T follicular helper cell (primary cell): Measurements from ENCODE around the gene ZNF75A.
"Not testable (repeated sequence)": the region's sequence is repeated elsewhere in the genome, so short reads cannot be mapped to it uniquely, and the experiment has no call there.

Source experiments
- DNase-seq: peaks from one replicate; pipeline ENCODE4 v3.0.0-alpha.2; 2020; ENCODE audit warnings: low read depth
- total RNA-seq, 2 experiments: gene quantifications; one replicate each; lab custom pipeline; 2026; lab: John Stamatoyannopoulos, UW

The ZNF75A gene
- total RNA-seq, result 31.8 to 47.7 reads per million in 2 experiments

GRCh38 chr16:3305109-3306068 lies at the start of gene ZNF75A, which contains the start of gene TIGD7:
Gene ZNF75A (plus strand): TSS chr16:3305497. CDS start chr16:3308429, 2,932 bp downstream.
Gene TIGD7 (minus strand): TSS chr16:3305430. CDS start chr16:3300614, 4,816 bp downstream.
- peak; percentile 67 for DNase-seq

DNA sequence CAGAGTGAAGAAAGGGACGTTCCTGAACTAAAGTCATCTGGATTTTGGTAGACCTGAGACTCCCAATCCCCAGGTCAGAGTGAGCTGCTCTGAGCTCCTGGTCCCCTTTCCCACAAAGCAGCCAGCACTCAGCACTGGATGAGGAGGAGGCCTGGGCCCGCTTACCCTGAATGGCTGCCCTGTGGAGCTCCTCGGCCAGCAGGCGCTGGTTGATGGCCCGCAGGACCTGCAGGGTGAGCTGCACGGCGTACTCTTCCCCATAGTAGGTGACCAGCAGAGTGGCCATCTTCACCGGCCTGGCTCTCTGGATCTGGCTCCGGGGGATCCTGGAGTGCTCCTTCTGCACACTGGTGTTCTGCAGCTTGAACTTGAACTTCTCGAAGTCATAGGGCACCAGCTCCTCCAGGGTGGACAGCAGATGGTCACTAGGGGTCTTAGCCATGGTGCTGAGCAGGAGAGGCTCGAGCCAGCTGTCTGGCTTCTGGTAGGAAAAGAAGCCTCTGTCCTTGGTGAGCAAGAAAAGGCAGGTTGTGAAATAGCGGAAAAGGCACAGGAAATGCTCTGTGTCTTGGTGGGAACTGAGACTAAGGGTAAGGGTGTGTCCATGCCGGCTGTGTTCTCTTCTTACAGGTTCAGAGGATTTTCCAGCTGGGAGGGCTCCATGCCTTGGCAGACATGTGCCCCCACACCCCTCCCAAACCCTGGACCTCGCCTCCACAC lies 49.0 kb upstream of the ZNF75A start, which contains the start of gene MEFV:
Gene MEFV, minus strand, starts transcription at position 488 of the 720 bp plus-strand sequence. Its CDS starts 46 bp downstream, at position 442.
- no peak for DNase-seq

- DNase-seq, result no peak
Measured at GRCh38 chr16:3256866-3257465, 48.3 kb upstream of the ZNF75A start.

- no peak for DNase-seq
Measured at GRCh38 chr16:3259836-3260235, 45.5 kb upstream of the ZNF75A start.

GRCh38 chr16:3262517-3262916 lies 42.8 kb upstream of the ZNF75A start:
- no peak for DNase-seq

DNA sequence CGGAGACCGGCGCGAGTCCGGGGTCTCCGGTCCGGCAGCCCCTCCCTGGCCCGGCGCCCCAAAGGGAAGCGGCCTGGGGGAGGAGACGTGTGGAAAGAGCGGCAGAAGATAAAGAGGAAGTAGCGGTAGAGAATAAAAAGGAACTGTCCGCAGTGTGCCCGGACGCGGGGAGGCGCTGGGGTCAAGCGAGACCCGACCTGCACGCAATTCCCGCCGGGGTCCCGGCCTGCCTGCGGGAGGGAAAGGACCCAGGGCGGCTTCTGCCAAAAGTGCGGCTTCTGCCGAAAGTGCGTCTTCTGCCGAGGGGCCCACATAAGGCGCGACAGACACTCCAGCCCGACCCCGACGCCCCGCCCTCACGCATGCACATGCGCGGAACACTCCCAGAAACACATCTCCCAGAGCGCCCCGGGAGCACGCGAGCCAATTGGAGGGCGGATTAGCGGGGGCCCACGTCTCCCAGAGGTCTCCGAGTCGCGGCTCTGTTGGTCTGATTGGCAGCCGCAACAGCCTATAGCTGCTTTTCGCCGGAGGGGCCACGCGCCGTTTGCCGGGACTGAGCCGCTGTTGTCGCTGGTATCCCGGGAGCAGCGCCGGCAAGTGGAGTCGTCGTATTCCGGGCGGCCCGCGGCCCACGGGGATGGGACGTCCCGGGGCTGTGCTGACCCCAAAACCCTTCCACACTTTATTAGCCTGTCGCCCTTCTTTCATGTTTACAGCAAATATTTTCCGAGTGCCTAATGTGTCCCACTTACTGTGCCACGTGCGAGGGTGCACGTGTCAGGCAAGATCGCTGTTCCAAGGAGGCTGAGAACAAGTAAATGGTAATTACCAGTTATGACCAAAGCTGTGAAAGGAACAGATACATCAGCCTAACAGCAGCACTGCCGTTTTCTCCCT lies 40.9 kb upstream of the ZNF75A start:
- peak; percentile 93 for DNase-seq

DNA sequence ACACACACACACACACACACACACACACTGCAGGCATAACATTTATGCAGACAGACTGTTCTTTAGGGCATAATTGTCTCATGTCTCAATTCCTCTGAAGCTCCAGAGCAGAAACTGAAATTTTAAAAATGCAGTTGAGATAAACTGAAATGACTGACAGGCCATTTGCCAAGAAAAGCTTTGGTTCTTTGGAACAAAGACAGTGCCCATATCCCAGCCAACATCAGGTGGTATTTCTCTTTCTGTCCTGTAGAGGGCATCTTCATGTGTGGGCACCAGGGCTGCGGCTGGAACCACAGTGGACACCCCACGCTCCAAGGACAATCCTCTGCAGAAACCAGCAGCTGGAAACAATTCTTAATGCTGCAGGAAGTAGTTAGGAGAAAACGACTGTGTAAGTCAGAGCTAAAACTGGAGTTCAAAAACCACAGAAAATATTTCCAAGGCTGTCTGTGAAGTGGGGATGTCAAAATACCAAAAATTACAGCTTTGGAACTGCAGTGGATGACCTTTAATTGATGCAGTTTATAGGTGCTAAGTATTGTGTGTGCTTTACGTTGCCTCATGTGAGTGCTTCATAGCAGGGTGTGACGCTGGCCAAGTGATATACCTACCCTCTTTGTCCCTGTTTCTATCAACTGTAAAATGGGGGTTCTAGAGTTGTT lies 38.3 kb upstream of the ZNF75A start:
- DNase-seq, result no peak

GRCh38 chr16:3268294-3268693 lies 37.0 kb upstream of the ZNF75A start:
- DNase-seq, result no peak

DNA sequence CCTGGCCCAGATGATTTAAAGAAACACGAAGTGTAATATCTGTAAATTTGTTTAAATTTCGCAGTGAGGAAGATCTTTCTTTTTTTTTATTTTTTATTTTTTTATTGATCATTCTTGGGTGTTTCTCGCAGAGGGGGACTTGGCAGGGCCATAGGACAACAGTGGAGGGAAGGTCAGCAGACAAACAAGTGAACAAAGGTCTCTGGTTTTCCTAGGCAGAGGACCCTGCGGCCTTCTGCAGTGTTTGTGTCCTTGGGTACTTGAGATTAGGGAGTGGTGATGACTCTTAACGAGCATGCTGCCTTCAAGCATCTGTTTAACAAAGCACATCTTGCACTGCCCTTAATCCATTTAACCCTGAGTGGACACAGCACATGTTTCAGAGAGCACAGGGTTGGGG lies 34.6 kb upstream of the ZNF75A start:
- DNase-seq, result not testable (repeated sequence)

DNA sequence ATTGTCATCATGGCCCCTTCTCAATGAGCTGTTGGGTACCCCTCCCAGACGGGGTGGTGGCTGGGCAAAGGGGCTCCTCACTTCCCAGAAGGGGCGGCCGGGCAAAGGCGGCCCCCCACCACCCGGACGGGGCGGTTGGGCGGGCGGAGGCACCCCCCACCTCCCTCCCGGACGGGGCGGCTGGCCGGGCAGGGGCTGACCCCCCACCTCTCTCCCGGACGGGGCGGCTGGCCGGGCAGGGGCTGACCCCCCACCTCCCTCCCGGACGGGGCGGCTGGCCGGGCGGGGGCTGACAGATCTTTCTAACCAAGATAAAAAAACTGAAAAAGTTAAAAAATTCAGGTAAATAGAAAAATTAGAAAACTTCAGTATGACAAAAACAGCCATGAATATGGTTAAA lies 34.0 kb upstream of the ZNF75A start:
- DNase-seq, result not testable (repeated sequence)

DNA sequence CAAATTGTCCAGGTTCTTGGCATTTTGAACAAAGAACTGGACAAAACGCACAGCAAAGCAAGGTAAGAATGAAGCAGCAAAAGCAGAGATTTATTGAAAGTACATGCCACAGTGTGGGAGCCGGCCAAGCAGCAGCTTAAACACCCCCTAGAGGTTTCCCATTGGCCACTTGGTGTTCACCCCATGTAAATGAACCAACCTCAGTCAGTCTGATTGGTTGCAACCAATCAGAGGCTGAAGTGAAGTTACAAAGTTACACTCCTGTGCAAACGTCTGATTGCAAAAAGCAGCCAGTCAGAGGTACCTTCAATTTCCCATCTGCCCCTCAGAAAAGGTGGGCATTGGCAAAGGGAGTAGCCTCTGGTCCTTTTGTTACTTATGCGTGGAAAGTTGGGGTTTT lies 30.8 kb upstream of the ZNF75A start:
- no peak for DNase-seq

DNA sequence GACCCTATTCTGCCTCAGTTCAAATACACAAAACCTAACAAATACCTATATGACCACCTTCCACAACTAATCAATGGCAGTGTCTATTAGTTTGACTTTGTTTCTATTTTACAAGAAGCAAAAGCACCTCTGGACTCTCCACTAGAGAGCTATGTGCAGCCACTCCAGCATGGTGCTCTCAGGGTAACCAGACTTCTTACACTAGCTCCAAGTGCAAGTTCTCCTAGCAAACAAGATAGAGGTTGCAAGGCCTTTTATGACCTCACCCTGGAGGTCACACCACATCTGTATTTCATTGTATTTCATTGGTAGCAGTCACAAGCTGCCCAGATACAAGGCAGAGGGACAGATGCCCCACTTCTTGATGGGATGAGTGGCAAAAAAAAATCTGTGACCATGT lies 30.4 kb upstream of the ZNF75A start:
- no peak for DNase-seq

DNA sequence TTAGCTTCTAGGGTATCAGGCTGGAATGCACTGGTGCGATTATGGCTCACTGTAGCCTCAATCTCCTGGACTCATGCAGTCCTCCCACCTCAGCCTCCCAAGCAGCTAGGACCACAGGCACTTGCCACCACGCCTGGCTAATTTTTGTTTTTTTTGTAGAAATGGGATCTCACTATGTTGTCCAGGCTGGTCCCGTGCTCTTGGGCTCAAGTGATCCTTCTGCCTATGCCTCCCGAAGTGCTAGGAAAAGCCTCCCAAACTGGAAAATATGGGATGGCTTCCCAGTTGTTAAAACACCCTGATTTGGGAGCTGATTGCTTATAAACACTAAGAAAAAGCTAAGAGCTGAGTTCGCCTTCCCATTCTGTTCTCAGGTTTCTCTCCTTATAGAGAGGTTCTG lies 28.6 kb upstream of the ZNF75A start:
- DNase-seq, result no peak

DNA sequence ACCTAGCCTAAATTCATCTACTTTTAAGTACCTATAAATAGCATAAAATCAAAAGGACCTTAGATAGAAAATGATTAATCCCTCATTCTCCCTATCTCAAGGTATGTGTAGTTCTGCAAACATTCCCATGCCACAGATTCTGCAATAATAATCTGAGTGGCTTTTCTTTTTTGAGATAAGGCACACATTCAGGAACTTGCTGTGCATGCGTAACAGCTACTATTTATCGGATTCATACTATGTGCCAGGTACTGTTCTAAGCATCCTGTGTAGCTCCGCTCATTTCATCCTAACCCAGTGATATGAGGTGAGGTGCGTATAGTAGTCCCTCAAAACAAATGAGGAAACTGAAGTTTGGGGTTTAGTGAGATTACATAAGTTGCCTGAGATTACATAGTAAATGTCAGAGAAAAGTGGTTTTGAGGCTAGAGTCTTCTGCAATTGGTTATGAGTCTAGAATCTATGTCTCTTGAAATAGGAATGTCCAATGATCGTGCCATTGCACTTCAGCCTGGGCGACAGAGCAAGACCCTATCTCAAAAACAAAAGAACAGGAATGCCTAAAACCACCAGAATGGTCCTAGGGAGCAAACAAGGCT lies 24.0 kb upstream of the ZNF75A start:
- no peak for DNase-seq

- no peak for DNase-seq
Measured at GRCh38 chr16:3282103-3282729, 23.1 kb upstream of the ZNF75A start.

DNA sequence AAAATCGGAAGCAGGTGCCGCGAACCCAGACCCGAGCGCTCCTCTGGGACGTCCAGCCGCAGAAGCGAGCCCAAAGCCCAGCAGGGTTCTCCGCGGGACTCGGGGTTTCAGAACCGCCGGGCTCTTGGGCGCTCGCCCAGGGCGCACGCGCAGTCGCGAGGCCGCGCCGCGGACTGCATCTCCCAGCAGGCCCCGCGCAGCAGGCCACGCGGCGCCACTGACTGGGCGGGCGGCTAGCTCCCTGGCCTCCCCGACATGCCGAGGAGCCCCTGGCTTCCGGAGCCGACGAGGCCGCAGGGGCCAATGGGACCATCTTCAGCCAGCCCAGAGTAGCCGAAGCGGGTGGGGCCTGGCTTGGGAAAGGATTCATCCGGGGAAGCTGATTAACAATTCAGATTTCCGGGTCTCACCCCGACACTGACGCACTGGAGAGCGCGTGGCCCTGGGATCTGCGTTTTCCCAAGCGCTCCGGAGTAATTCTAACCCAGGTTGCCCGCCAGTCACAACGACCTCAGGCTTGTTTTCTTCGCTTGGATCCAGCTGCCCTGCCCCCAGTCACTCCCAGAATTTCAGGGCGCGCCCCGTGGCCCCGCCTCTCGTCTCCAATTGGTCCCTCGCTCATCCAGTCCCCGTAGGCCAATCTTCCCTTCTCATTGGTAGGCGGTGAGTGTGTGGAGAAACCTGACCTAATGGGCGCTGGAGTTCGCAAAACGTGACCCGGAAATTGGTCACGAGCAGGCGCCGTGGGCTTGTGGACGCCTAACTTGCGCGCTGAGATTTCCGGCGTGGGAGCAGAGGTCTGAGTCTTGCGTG lies 22.4 kb upstream of the ZNF75A start, which contains the start of gene ZNF263:
Gene ZNF263, plus strand, starts transcription at position 762 of the 813 bp plus-strand sequence. CDS start 328 bp downstream, outside the sequence.
- DNase-seq, result peak; percentile 88

DNA sequence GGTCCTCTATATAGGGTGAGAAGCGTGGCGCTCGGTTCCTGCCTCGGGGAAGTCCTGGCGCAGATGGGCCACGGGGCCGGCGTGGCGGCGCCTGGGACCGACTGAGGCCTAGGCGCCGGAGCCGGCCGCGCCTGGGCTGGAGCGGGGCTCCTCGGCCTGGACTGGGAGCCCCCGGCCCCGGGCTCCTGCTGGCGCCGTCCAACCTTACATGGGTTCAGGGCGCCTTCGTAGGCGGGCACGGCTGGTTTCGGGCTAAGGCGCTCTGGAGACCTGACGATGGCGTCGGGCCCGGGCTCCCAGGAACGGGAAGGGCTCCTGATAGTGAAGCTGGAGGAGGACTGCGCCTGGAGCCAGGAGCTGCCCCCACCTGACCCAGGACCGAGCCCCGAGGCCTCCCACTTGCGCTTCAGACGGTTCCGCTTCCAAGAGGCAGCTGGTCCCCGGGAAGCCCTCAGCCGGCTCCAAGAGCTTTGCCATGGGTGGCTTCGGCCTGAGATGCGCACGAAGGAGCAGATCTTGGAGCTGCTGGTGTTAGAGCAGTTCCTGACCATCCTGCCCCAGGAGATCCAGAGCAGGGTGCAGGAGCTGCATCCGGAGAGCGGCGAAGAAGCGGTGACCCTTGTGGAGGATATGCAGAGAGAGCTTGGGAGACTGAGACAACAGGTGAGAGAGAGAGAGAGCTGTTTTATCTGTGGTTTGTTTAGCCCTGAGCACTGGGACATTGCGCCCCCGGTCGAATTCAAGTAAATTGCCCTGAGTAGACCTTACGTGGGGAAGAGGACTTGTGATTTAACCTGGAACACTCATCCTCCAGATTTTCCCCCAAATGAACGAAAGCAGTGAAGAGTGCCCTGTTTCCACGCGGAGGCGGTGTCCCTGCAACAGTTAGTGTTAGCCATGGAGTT lies 21.5 kb upstream of the ZNF75A start:
- no peak for DNase-seq

DNA sequence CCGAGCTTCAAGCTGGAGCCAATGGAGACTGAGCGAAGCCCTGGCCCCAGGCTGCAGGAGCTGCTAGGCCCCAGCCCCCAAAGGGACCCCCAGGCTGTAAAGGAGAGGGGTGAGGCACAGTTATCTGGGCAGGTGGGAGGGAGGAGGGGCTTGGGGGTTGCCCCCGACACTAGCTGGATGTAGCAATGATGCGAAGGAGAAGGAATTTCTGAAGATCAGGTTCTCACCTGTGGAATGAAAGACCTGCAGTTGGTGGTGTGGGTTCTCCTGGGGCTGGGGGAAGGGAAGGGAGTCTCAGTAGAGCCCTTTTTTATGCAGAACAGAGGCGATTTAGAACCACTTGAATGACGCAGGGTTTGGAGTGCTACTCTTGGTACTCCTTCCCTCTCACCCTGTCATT lies 20.2 kb upstream of the ZNF75A start:
- no peak for DNase-seq
